ENCODE results near the gene EYS.
"Not testable (repeated sequence)": the region's sequence is repeated elsewhere in the genome, so short reads cannot be mapped to it uniquely, and the experiment has no call there.

Gene EYS

GRCh38 chr6:65631711-65632110, 75.3 kb downstream of the EYS start:
- no peak for ATAC-seq

DNA sequence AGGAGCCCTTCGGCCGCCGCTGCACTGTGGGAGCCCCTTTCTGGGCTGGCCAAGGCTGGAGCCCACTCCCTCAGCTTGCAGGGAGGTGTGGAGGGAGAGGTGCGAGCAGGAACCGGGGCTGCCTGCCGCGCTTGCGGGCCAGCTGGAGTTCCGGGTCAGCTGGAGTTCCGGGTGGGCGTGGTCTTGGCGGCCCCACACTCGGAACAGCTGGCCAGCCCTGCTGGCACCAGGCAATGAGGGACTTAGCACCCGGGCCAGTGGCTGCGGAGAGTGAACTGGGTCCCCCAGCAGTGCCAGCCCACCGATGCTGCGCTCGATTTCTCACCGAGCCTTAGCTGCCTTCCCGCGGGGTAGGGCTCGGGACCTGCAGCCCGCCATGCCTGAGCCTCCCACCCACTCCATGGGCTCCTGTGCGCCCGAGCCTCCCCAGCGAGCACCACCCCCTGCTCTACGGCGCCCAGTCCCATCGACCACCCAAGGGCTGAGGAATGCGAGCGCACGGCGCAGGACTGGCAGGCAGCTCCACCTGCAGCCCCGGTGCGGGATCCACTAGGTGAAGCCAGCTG, 79.5 kb downstream of the EYS start:
- ATAC-seq = not testable (repeated sequence)

DNA sequence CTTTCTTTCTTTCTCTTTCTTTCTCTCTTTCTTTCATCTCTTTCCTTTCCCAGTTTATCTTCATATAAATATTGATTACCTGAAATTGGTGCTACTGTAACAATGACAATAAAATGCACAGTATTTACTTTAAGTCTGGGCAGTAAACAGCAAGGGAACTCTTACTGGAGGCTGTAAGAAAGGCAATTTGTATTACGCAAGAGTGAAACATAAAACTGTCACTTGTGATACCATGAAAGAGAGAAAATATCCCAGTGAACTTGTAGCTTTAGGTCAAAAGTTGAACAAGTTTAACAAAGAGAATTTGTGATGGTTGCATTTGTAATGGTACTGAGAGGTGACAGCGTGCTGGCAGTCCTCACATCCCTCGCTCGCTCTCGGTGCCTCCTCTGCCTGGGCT, 80.0 kb downstream of the EYS start:
- no peak for ATAC-seq

DNA sequence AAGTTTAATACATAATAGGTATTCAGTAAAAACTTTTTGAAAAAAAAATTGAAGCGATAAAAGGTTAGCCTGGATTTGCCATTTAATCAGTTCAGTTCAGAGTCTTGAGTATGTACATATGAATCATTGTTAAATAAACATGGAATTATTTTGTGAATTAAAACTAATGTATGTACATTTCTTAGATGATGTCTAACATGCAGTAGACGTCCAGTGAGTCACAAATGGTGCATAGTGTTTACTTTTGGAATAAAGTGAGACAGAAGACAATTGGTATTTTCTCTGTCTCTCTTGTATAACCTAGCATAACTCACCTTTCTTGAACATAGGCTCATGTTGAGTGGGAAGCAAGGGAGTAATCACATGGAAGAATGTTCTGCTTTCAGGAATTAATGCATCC, 83.5 kb downstream of the EYS start:
- no peak for ATAC-seq

- ATAC-seq = no peak
Observed at GRCh38 chr6:65610746-65611145, 96.3 kb downstream of the EYS start.

DNA sequence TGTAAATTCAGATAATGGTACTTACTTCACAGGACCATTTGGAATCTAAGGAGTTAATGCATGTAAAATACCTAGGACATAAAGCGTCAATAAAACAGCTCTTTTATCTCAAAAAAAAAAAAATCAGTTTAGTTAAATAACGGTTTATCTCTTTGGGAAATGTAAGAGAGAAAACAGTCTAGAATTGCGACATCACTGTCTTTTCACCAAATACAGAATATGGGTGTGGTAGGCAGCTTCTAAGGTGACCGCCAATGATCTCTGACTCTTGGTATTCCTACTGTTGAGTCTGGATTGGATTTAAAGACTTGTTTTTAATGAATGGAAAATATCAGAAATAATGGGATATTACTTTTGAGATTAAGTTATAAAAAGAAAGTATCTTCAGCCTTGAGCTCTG, 111.5 kb downstream of the EYS start:
- ATAC-seq = no peak

GRCh38 chr6:65570340-65570739, 136.7 kb downstream of the EYS start:
- no peak for ATAC-seq

GRCh38 chr6:65569505-65569904, 137.5 kb downstream of the EYS start:
- no peak for ATAC-seq

DNA sequence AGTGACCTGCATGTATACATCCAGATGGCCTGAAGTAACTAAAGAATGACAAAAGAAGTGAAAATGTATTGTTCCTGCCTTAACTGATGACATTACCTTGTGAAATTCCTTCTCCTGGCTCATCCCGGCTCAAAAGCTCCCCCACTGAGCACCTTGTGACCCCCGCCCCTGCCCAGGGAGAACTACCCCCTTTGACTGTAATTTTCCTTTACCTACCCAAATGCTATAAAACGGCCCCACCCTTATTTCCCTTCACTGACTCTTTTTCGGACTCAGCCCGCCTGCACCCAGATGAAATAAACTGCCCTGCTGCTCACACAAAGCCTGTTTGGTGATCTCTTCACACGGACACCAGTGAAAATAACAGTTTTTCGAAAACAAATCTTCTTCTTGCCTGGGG, 138.0 kb downstream of the EYS start:
- not testable (repeated sequence) for ATAC-seq

DNA sequence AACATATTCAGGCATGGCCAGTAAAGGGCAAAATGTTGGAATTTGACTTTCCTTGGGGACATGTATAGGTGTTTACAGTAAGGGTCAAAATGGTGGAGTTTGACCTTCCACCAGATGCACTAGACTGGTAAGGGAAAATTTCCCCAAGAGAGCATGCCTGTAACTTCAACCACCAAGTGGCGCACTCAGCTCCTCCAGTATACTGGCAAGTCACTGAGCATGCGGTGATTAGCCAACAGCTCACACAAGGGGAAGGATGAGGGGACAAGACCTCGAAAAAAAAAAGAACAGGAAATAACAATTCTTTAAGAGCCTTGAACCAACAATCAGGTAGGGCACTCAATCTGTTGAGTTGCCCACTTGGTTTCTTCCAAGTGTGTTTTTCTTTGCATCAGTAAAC, 140.9 kb downstream of the EYS start:
- no peak for ATAC-seq

DNA sequence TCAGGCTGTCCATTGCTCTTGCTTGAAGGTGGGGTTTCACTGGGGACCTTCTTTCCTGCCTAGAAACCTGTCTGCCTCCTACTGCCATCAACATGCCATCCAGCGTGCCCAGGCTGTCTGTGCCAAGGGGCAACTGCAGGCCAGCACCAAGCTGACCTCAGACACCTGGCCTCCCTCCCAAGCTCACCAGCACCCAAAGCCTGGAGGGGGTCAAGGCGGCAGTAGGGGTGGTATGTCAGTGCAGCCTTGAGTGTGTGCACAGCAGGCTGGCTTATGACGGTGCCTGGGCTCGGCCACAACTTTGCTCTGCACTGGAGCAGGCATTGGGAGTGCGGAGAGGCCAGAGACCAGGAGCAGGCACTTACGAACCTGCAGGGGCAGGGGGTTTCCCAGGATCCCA, 149.0 kb downstream of the EYS start:
- no peak for ATAC-seq

DNA sequence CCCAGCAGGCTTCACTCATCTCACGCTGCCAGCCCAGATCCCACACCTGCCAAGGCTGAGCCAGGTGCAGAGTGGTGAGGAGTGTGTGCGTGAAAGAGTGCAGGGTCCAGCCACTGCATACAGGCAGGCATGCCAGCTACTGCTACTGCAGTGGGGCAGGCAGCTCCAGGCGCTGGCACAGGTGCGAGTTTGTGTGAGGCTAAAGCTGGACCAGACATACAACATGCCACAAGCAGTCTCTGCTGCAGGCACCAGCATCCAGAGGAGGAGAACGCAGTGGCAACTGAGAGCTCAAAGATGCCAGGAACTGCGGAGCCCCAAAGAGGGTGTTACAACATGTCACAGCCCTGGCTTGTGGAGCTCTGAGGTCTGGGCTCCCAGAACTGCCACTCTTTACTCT, 149.8 kb downstream of the EYS start:
- no peak for ATAC-seq

DNA sequence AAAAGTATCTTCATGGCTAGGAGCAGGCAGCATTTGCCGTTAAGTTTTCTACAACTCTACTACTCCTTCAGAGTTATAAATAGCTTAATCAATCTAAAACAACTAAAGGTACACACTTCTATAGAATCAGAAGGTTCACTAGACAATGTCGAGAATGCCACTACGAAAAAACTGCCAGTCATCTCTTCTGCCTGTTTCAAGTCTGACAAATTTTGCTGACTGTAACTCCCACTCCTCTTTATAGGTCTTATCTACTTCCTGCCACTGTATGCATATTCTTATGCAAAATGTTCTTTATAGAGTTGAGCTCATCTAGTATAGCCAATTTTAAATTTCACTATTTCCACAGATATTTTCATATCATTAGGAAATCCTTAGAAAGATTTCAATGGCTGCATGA, 160.1 kb downstream of the EYS start:
- ATAC-seq = no peak

GRCh38 chr6:65545920-65546319, 161.1 kb downstream of the EYS start:
- ATAC-seq = no peak

DNA sequence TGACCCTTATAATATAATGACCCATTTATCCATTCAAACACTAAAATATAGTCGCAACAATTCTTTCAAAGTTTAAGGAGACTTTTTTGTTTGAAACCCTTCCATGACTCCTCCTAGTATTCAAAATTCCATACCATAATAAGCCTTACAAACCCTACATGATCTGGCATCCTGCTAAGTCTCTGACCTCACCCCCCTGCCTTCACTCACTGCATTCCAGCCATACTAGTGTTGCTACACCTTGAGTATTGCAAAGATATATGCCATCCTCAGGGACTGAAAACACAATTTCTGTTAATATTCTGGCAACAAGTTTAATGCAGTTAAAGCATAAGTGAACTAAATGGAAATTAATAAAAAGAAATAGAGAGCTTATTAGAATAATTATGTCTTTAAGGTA, 168.4 kb downstream of the EYS start:
- no peak for ATAC-seq

- no peak for ATAC-seq
Observed at GRCh38 chr6:65537600-65537999, 169.4 kb downstream of the EYS start.

DNA sequence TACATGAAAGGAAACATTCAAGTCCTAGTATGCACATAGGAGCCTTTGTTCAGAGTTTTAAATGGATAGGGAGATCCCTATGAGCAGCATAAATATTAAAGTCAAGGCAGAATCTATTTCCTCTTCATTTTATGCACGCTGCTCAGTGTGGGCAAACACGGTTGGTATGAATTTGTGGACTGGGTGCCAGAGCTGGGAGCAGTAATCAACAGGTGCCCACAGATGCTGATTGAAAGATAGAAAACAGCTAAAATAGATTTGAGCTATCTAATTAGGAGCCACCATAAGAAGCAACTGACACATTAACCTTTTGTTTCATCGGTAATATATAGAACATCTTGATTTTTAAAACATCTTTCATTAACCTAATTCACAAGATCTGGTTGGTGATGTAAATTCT, 175.5 kb downstream of the EYS start:
- ATAC-seq = no peak

GRCh38 chr6:65524232-65524631, 182.8 kb downstream of the EYS start:
- ATAC-seq = no peak

- no peak for ATAC-seq
Observed at GRCh38 chr6:65505736-65506135, 201.3 kb downstream of the EYS start.

DNA sequence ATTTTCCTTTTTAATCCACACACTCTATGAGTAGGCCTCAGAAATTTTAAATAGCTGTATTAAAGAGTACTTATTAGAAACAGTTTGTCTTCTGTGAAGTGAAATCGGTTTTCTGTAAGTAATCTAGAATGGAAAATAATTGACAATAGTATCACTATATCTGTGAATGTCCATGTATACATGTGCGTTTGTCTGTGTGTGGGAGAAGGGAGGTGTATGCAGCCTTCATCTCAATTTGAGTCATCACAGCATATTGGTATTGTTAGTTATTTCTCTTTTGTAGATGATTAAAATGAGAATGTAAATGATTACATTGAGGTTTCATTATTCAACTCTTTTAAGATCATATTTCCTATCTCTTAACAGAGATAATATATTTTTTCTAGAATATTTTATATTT, 206.0 kb downstream of the EYS start:
- ATAC-seq = no peak

GRCh38 chr6:65483652-65484051, 223.4 kb downstream of the EYS start:
- not testable (repeated sequence) for ATAC-seq

GRCh38 chr6:65469650-65470049, 237.4 kb downstream of the EYS start:
- ATAC-seq = no peak

DNA sequence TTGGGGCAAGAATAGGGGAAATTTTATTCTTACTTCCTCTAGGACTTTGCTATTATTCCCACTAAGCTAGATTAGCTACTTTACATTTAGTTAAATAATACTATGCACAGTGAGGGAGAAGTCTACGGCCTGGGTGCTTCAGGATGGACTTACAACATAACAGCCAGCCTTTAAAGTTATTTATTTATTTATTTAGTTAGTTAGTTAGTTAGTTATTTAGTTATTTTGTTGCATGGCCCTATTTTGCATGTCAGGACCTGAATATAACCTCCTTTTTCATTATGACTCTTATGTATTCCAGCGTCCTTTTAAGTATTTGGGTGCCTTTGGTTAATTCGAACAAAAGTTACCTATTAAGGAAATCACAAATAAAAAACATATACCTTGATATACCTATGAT, 238.7 kb downstream of the EYS start:
- no peak for ATAC-seq

DNA sequence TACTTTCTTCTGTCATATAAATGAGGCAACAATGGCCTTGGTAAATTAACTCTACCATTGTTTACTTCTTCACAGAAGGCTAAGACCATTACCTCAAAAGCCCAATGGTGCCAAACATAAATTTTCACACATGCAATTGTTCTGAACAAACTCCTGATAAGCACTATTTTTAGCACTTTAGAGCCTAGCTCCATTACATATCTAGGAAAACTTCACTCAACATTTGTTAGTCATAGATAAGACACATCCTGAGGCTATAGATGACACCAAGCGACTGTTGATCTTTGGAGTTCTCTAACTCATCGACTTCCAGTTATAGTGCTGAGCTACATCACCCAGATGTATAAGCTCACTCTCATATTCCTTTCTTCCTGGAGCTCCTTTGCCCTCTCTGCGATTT, 245.9 kb downstream of the EYS start:
- no peak for ATAC-seq

- no peak for ATAC-seq
Observed at GRCh38 chr6:65452333-65452732, 254.7 kb downstream of the EYS start.

DNA sequence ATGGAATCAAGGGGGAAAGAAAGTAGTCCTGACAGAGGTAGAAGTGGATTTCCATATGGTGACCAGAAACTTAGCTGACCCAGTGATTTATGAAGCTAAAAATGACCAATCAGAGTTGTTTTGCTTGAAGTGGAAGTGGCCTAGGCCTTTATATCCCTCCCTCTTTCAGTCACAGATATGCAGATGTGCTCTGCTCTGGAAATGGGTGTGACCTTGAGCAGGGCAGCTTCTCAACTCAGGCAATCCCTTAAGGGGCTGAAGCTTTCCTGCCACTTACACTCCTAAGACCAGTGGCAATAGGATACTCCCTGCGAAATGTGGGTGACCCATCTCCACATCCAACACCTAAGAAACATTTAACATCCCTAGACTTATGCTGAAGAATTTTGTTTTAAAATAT, 256.6 kb downstream of the EYS start:
- ATAC-seq = no peak
